Activated naive CD4-positive, alpha-beta T cell treated with anti-CD3 and anti-CD28 coated beads for 36 hours (primary cell): ENCODE results near the gene MTFMT. TPM values are rescaled to one million over a fixed set of nuclear protein-coding genes. Genes with fewer than 3 reads are reported as not detected.
"Not testable (repeated sequence)": the region's sequence is repeated elsewhere in the genome, so short reads cannot be mapped to it uniquely, and the experiment has no call there.

ENCODE experiments used
- CTCF ChIA-PET: fragments of 350-600 bp; sonication (Branson Sonifier 250); formaldehyde crosslinking; loops from one replicate; lab custom pipeline; 2021; ENCODE audit warnings: antibody characterized with exemption; lab: Charles Lee
- DNase-seq: peaks from one replicate; pipeline ENCODE4 v3.0.0-alpha.2; 2020
- H3K27ac Mint-ChIP-seq: one replicate; pipeline ENCODE4 v1.8.0; 2021; ENCODE audit warnings: mild to moderate bottlenecking, mixed read lengths
- H3K27me3 Mint-ChIP-seq: one replicate; pipeline ENCODE4 v1.8.0; 2021; ENCODE audit warnings: low read depth, mixed read lengths
- H3K36me3 Mint-ChIP-seq: one replicate; pipeline ENCODE4 v1.8.0; 2021; ENCODE audit warnings: low read depth, mixed read lengths
- H3K4me1 Mint-ChIP-seq: one replicate; pipeline ENCODE4 v1.8.0; 2021; ENCODE audit warnings: low read depth, mixed read lengths
- H3K4me3 Mint-ChIP-seq: one replicate; pipeline ENCODE4 v1.8.0; 2021; ENCODE audit warnings: mild to moderate bottlenecking, moderate library complexity, mixed read lengths
- H3K9me3 Mint-ChIP-seq: one replicate; pipeline ENCODE4 v1.8.0; 2021; ENCODE audit warnings: mixed read lengths
- intact Hi-C: fragments of 100-400 bp; cut with micrococcal nuclease; formaldehyde crosslinking; loops from one replicate; pipeline ENCODE4 v1.15.1; 2023
- total RNA-seq, 2 experiments: library from RNA; stranded (reverse); gene quantifications; one replicate each; pipeline ENCODE4 v1.2.3, GENCODE V29; 2021

Gene MTFMT
- total RNA-seq, 2 experiments from 2014 or later: 15.1 to 17.1 TPM

GRCh38 chr15:65029736-65030208 is 333 bp upstream of the MTFMT start:
- Mint-ChIP-seq H3K4me1 (peaks cover 21% of the 10 kb centered on the region), H3K27me3 (peaks cover 8% of the 10 kb centered on the region), H3K36me3 (peaks cover 8% of the 10 kb centered on the region), H3K4me3 (peak overlapping the region; percentile 68), H3K9me3 (no peaks in the 10 kb centered on the region), H3K27ac (no peak overlapping the region)
- CTCF ChIA-PET: no interaction called here
- no peak for DNase-seq
- intact Hi-C loops: loop anchor here (2.0 kb wide), 3 partner anchors 39 to 205 kb away; partner anchors contain the start of genes CLPX and PIF1

GRCh38 chr15:65028338-65028737 is 1.1 kb downstream of the MTFMT start:
- peaks cover 17% of the 10 kb centered on the region for H3K4me1 Mint-ChIP-seq
- H3K36me3 Mint-ChIP-seq: peaks cover 14% of the 10 kb centered on the region
- no peaks in the 10 kb centered on the region for H3K9me3 Mint-ChIP-seq
- intact Hi-C loops: loop anchor here (2.0 kb wide), 3 partner anchors 38 to 204 kb away; partner anchors contain the start of genes CLPX and PIF1
- H3K27ac Mint-ChIP-seq: peak overlapping the region; percentile 7
- peak overlapping the region; percentile 87 for H3K4me3 Mint-ChIP-seq
- peaks cover 8% of the 10 kb centered on the region for H3K27me3 Mint-ChIP-seq
- peak; percentile 14 for DNase-seq
- CTCF ChIA-PET: no interaction called here

- peak overlapping the region; percentile 87 for H3K4me3 Mint-ChIP-seq
- H3K4me1 Mint-ChIP-seq: peaks cover 14% of the 10 kb centered on the region
- H3K36me3 Mint-ChIP-seq: peaks cover 16% of the 10 kb centered on the region
- intact Hi-C loops: no loop called here
- DNase-seq: no peak
- CTCF ChIA-PET: interaction anchor here (0.6 kb wide), 1 partner anchor 60 kb away, joined by 4 read pairs; no protein-coding TSS in a partner anchor
- H3K9me3 Mint-ChIP-seq: no peaks in the 10 kb centered on the region
- no peak overlapping the region for H3K27ac Mint-ChIP-seq
- peaks cover 5% of the 10 kb centered on the region for H3K27me3 Mint-ChIP-seq
These were observed 1.8 kb downstream of the MTFMT start for GRCh38 chr15:65027593-65027992.

- Mint-ChIP-seq H3K9me3 (no peaks in the 10 kb centered on the region), H3K4me1 (peaks cover 14% of the 10 kb centered on the region), H3K4me3 (no peak overlapping the region), H3K27me3 (peaks cover under 1% of the 10 kb centered on the region), H3K36me3 (peaks cover 16% of the 10 kb centered on the region), H3K27ac (no peak overlapping the region)
- intact Hi-C loops: no loop called here
- no peak for DNase-seq
- CTCF ChIA-PET: interaction anchor here (0.6 kb wide), 1 partner anchor 60 kb away, joined by 4 read pairs; no protein-coding TSS in a partner anchor
These were observed 2.7 kb downstream of the MTFMT start for GRCh38 chr15:65026756-65027155.

- Mint-ChIP-seq H3K36me3 (peaks cover 32% of the 10 kb centered on the region), H3K9me3 (no peaks in the 10 kb centered on the region), H3K4me1 (no peaks in the 10 kb centered on the region), H3K4me3 (no peak overlapping the region), H3K27ac (no peak overlapping the region), H3K27me3 (no peaks in the 10 kb centered on the region)
- DNase-seq: no peak
- intact Hi-C loops: no loop called here
- CTCF ChIA-PET: no interaction called here
These were observed 8.0 kb downstream of the MTFMT start for GRCh38 chr15:65021488-65021887.

- H3K36me3 Mint-ChIP-seq: peaks cover 36% of the 10 kb centered on the region
- CTCF ChIA-PET: interaction anchor here (0.7 to 1.0 kb wide), 3 partner anchors 13 to 266 kb away, joined by 3 to 4 read pairs (median 3); partner anchors contain the start of gene PARP16
These were observed 9.0 kb downstream of the MTFMT start for GRCh38 chr15:65020419-65020818.

GRCh38 chr15:65011198-65011597 is 18.2 kb downstream of the MTFMT start:
- H3K4me3 Mint-ChIP-seq, DNase-seq, intact Hi-C loops, H3K4me1 Mint-ChIP-seq, H3K9me3 Mint-ChIP-seq, H3K27me3 Mint-ChIP-seq: not testable (repeated sequence)
- Mint-ChIP-seq H3K36me3 (peaks cover 31% of the 10 kb centered on the region), H3K27ac (peak overlapping the region; percentile 24)
- CTCF ChIA-PET: interaction anchor here (0.5 to 0.6 kb wide), 2 partner anchors 77 to 142 kb away, joined by 3 read pairs; no protein-coding TSS in a partner anchor

More at GRCh38 chr15:65020419-65020818, 9.0 kb downstream of the MTFMT start:
- Mint-ChIP-seq H3K9me3 (no peaks in the 10 kb centered on the region), H3K4me1 (no peaks in the 10 kb centered on the region), H3K27me3 (no peaks in the 10 kb centered on the region), H3K27ac (no peak overlapping the region), H3K4me3 (no peak overlapping the region)
- intact Hi-C loops: no loop called here
- no peak for DNase-seq

- Mint-ChIP-seq H3K27me3 (no peaks in the 10 kb centered on the region), H3K27ac (no peak overlapping the region), H3K4me3 (no peak overlapping the region), H3K9me3 (no peaks in the 10 kb centered on the region), H3K4me1 (no peaks in the 10 kb centered on the region), H3K36me3 (peaks cover 20% of the 10 kb centered on the region)
- intact Hi-C loops: no loop called here
- CTCF ChIA-PET: interaction anchor here (0.6 to 0.9 kb wide), 3 partner anchors 93 to 277 kb away, joined by 3 read pairs; no protein-coding TSS in a partner anchor
- DNase-seq: no peak
These were observed 20.5 kb downstream of the MTFMT start for GRCh38 chr15:65008983-65009382.

- Mint-ChIP-seq H3K36me3 (peaks cover 8% of the 10 kb centered on the region), H3K4me3 (no peak overlapping the region), H3K27me3 (no peaks in the 10 kb centered on the region), H3K9me3 (no peaks in the 10 kb centered on the region), H3K27ac (no peak overlapping the region), H3K4me1 (no peaks in the 10 kb centered on the region)
- CTCF ChIA-PET: no interaction called here
- intact Hi-C loops: no loop called here
- DNase-seq: no peak
These were observed 22.6 kb downstream of the MTFMT start for GRCh38 chr15:65006876-65007275.

- CTCF ChIA-PET: interaction anchor here (0.6 to 1.1 kb wide), 4 partner anchors 23 to 318 kb away, joined by 3 to 4 read pairs (median 3); no protein-coding TSS in a partner anchor
- H3K36me3 Mint-ChIP-seq: peaks cover 7% of the 10 kb centered on the region
These were observed 24.4 kb downstream of the MTFMT start for GRCh38 chr15:65004993-65005392.

GRCh38 chr15:64997745-64998375 is 31.6 kb downstream of the MTFMT start:
- Mint-ChIP-seq H3K4me1 (no peaks in the 10 kb centered on the region), H3K9me3 (no peaks in the 10 kb centered on the region), H3K36me3 (peaks cover under 1% of the 10 kb centered on the region), H3K27me3 (no peaks in the 10 kb centered on the region), H3K27ac (no peak overlapping the region), H3K4me3 (no peak overlapping the region)
- intact Hi-C loops: no loop called here
- CTCF ChIA-PET: no interaction called here
- no peak for DNase-seq

More at GRCh38 chr15:65004993-65005392, 24.4 kb downstream of the MTFMT start:
- no peak overlapping the region for H3K4me3 Mint-ChIP-seq
- no peaks in the 10 kb centered on the region for H3K27me3 Mint-ChIP-seq
- H3K9me3 Mint-ChIP-seq: no peaks in the 10 kb centered on the region
- no peaks in the 10 kb centered on the region for H3K4me1 Mint-ChIP-seq
- no peak overlapping the region for H3K27ac Mint-ChIP-seq
- no peak for DNase-seq
- intact Hi-C loops: no loop called here

- intact Hi-C loops: no loop called here
- Mint-ChIP-seq H3K27ac (no peak overlapping the region), H3K9me3 (no peaks in the 10 kb centered on the region), H3K4me1 (no peaks in the 10 kb centered on the region), H3K36me3 (no peaks in the 10 kb centered on the region), H3K4me3 (no peak overlapping the region), H3K27me3 (no peaks in the 10 kb centered on the region)
- CTCF ChIA-PET: no interaction called here
- no peak for DNase-seq
These were observed 32.4 kb downstream of the MTFMT start for GRCh38 chr15:64997066-64997465.
